Osteocyte (in vitro differentiated cells): ENCODE data around the gene PABPC1L. TPM values are rescaled to one million over a fixed set of nuclear protein-coding genes. Genes with fewer than 3 reads are reported as not detected.
A peak's percentile ranks its signal among the peaks of the same experiment; 100 is the strongest.

Experiments
- DNase-seq: peaks from one replicate; pipeline ENCODE4 v3.0.0; 2021; ENCODE audit warnings: mixed read lengths; ENCODE audit not compliant: unreplicated experiment; ENCODE audit errors: extremely low spot score
- H3K27ac Mint-ChIP-seq: one replicate; pipeline ENCODE4 v1.8.0; 2021; ENCODE audit warnings: mild to moderate bottlenecking, mixed read lengths; ENCODE audit not compliant: unreplicated experiment
- H3K27me3 Mint-ChIP-seq: one replicate; pipeline ENCODE4 v1.8.0; 2021; ENCODE audit warnings: mixed read lengths; ENCODE audit not compliant: unreplicated experiment
- H3K36me3 Mint-ChIP-seq: one replicate; pipeline ENCODE4 v1.8.0; 2021; ENCODE audit warnings: mixed read lengths; ENCODE audit not compliant: unreplicated experiment
- H3K4me1 Mint-ChIP-seq: one replicate; pipeline ENCODE4 v1.8.0; 2021; ENCODE audit warnings: mixed read lengths; ENCODE audit not compliant: unreplicated experiment
- H3K4me3 Mint-ChIP-seq: one replicate; pipeline ENCODE4 v1.8.0; 2021; ENCODE audit warnings: mild to moderate bottlenecking, moderate library complexity, mixed read lengths; ENCODE audit not compliant: unreplicated experiment
- H3K9me3 Mint-ChIP-seq: one replicate; pipeline ENCODE4 v1.8.0; 2021; ENCODE audit warnings: mixed read lengths; ENCODE audit not compliant: unreplicated experiment
- CTCF ChIP-seq: fragments of 200-600 bp; sonication (generic); IDR thresholded peaks from 2 replicates; pipeline ENCODE4 v1.5.0; 2021; ENCODE audit warnings: antibody characterized with exemption, mild to moderate bottlenecking, moderate library complexity
- total RNA-seq: library from RNA; stranded (reverse); gene quantifications from 2 replicates; pipeline ENCODE4 v1.2.1, GENCODE V29; 2021

PABPC1L gene
- total RNA-seq, 1 donor from 2014 or later, result 65.3 TPM

- H3K4me1 Mint-ChIP-seq, result peaks cover 28% of the 10 kb centered on the region
Measured at GRCh38 chr20:44900231-44900854, 9.5 kb upstream of the PABPC1L start.

GRCh38 chr20:44901974-44902373, 7.9 kb upstream of the PABPC1L start:
- DNase-seq, result no peak
- no peak overlapping the region for H3K4me3 Mint-ChIP-seq
- peaks cover 45% of the 10 kb centered on the region for H3K36me3 Mint-ChIP-seq
- peaks cover 15% of the 10 kb centered on the region for H3K4me1 Mint-ChIP-seq
- no peaks in the 10 kb centered on the region for H3K27me3 Mint-ChIP-seq
- no peak overlapping the region for H3K27ac Mint-ChIP-seq
- TF ChIP-seq CTCF, result no peak
- no peaks in the 10 kb centered on the region for H3K9me3 Mint-ChIP-seq

More at GRCh38 chr20:44900231-44900854, 9.5 kb upstream of the PABPC1L start:
- Mint-ChIP-seq H3K9me3 (no peaks in the 10 kb centered on the region), H3K36me3 (peaks cover 38% of the 10 kb centered on the region), H3K4me3 (no peak overlapping the region), H3K27ac (no peak overlapping the region), H3K27me3 (no peaks in the 10 kb centered on the region)
- DNase-seq, result no peak
- TF ChIP-seq CTCF, result no peak

- TF ChIP-seq CTCF, result no peak
- peaks cover 52% of the 10 kb centered on the region for H3K36me3 Mint-ChIP-seq
- no peak overlapping the region for H3K27ac Mint-ChIP-seq
- no peak overlapping the region for H3K4me3 Mint-ChIP-seq
- peaks cover 10% of the 10 kb centered on the region for H3K4me1 Mint-ChIP-seq
- DNase-seq, result no peak
- no peaks in the 10 kb centered on the region for H3K9me3 Mint-ChIP-seq
- no peaks in the 10 kb centered on the region for H3K27me3 Mint-ChIP-seq
Measured at GRCh38 chr20:44904377-44904776, 5.5 kb upstream of the PABPC1L start.

GRCh38 chr20:44908987-44909871, 631 bp upstream of the PABPC1L start:
- peak overlapping the region; percentile 63 for H3K27ac Mint-ChIP-seq
- H3K36me3 Mint-ChIP-seq, result peaks cover 44% of the 10 kb centered on the region
- DNase-seq, result no peak

More at GRCh38 chr20:44908987-44909871, 631 bp upstream of the PABPC1L start:
- Mint-ChIP-seq H3K4me3 (peak overlapping the region; percentile 82), H3K27me3 (no peaks in the 10 kb centered on the region), H3K9me3 (no peaks in the 10 kb centered on the region), H3K4me1 (peaks cover 19% of the 10 kb centered on the region)
- TF ChIP-seq CTCF, result no peak
